OCI-M2 (cell line): ENCODE measurements around the gene ITPRIP.

Experiments
- DNase-seq: peaks from one replicate; lab custom pipeline; 2025; ENCODE audit not compliant: unreplicated experiment; lab: John Stamatoyannopoulos, UW

Gene ITPRIP

DNA sequence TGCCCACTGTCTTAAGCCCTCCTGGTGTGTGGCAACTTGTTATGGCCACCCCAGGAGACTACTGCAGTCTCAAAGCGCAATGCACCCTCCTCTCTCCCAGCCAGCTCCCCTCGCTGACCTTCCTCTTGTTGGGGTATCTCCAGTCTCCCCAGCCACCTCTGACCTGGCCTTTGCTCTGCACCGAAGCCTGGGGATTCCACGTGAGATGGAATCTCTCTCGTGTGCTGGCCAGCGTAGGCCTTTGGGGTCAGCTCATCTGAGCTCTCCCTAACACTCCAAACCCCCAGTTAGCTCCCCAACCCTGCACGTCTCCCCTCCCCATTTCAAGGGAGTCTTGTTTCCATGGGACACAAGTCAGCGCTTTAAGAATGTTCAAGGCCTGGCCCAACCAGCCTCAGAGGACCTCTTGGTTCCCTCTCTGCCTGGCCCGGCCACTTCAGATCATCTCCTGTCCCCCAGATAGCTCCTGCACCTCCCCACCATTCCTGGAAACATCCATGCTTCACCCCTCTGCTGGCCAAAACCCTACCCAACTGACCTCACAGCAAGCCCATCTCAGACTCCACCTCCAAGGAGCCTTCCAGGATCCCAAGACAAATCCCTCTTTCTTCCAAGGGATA lies 11.2 kb downstream of the ITPRIP start:
- DNase-seq, result no peak

DNA sequence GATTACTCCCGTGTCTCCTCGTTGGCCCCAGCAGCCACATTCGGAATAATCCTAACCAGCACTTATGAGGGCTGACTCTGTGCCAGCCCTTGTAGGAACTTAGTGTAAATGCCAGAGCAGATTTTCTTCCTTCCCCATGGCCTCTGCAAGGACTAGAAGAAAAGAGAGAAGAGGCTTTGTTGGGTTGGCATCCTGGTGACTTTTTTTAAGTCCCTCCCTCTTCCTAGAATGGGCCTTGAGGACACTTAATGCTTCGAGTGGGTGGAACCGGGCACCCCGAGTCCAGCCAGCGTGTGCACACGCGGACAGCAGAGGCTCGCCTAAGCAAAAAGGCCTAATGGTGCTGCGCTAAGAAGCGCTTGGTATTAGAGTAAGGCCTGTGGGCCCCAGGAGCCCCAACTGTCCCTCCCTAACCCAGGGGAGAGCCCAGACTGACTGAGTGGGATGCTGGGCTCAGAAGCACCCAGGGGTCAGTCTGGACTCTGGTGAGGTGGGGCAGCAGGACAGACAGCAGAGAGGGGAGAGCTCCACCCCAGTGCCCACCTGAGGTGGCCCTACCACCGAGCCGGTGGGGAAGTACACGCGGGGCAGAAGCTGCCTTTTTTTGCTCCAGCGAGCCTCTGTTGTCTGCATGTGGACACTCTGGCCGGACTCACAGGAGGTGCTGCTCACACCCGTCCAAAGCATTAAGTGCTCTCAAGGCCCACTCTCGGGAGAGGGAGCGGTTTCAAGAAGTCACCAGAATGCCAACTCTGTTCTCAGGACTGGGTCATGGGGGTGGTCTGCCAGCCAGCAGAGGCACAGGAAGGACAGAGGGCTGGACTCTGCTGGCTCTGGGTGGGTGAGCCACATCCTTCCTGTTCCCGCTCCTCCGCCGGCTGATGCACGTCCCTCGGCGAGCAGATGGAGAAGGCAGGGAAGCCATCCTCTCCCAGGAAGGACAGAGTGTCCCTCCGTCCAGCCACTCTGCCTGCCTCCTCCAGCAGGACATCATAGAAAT lies 12.5 kb downstream of the ITPRIP start:
- DNase-seq, result no peak

DNA sequence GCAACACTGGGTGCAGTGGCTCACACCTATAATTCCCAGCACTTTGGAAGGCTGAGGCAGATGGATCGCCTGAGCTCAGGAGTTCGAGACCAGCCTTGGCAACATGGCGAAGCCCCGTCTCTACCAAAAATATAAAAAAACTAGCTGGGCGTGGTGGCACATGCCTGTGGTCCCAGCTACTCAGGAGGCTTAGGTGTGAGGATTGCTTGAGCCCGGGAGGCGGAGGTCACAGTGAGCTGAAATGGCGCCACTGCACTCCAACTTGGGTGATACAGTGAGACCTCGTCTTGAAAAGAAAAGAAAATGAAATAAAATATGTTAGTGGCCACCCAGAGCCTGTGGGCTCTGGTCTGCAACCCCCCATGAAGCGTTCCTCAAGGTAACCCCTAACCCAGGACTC lies 13.3 kb downstream of the ITPRIP start:
- DNase-seq, result no peak

DNA sequence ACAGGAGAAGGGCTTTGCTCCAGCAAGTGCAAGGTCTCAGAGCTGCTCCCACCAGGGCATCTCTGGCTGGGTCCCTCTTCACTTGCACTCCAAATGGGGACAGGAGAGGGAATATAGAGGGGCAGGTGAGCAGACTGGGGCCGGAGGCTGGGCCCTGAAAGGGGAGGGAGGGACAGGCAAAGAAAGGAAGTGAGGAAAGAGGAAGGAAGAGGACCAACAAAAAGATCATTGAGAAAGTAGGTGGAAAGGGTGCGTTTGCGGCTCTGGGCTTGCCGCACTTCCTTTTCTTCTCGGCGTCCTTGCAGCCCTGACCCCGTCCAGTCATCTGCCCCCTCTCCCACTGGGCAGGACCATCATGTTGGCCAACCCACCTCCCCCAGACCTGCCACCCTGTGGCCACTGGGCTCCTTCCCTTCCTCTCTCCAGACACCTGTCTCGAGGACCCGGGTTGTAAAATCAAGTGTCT lies 14.0 kb downstream of the ITPRIP start:
- DNase-seq, result no peak

DNA sequence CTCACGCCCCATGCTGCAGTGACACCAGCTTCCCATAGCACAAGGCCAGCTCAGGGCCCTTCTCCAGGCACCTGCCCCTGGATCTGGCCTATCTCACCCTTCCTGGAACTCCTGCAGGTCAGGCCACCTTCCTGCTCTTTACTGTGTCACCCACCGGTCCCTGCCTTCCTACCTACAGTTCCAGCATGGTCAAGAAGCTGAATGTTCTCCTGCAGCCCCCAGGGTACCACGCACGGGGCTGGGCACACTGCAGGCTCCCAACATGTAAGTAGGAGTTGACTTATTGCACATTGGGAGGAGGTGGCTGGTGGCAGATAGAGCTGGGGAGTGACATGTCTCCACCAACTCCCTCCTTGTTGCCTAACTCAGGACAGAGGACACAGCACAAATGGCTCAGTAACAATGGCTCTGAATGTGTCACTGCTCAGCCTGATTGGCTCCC lies 14.5 kb downstream of the ITPRIP start:
- no peak for DNase-seq

DNA sequence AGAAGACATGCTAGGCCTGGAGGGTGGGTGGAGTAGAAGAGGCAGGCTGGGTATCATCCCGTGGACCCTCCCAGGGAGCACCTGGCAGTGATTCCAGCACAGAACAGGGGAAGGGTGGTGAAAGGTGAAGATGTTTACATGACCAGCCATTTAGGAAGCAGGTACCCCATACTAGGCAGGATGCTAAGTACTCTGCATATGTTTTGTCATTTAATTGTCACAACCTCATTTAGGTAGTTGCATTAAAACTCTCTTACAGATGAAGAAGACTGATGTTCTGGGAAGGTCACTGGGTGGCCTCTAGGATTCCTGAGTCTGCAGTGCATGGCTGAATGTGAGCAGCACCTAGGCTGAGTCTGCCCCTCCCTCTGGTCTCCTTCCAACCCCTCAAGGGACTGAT lies 15.2 kb downstream of the ITPRIP start:
- DNase-seq, result no peak

DNA sequence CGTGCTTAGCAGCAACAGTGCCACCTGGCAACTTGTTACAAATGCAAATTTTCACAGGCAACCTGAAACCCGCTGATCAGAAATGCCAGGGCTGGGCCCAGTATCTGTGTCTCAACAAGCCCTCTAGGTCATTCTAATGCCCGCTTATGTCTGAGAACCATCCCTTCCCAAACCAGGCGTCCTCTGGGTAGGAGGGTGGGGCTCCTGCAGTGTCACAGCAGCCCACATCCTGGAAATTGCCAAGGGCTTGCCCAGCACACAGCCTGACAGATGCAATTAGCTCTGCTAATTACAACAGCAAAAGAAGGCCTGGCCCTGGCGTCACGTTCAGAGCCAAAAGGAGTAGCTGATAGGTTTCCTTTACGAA lies 15.9 kb downstream of the ITPRIP start:
- no peak for DNase-seq

DNA sequence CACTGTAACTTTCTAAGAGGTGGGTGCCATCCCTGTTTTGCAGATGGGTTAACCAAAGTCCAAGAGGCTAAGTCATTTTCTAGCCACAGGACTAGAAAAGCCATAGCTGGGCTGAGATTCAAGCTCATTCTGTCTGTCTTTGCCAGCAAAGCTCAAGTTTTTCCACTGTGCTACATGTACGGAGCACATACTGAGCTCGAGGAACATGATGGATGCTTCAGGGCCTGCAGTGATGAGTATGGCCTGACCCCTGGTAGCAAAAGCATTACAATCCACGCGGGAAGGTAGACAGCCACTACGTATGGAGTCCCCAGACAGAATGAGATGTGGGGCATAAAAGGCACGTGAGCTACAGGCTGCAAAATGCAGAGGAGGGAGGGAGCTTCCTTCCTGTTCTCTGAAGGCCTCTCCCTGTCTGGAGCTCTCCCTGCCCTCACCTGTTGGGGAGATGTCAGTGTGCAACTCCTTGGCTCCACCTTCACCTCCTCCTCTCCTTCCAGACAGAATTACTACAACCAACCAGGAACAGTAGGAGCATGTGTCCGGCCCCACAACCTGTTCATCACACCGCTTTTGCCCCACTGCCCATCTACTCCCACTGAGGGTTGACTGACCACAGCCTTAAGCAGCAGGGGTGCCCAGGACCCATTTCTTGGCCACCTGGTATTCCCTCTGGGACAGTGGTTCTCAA lies 16.4 kb downstream of the ITPRIP start:
- DNase-seq, result no peak

DNA sequence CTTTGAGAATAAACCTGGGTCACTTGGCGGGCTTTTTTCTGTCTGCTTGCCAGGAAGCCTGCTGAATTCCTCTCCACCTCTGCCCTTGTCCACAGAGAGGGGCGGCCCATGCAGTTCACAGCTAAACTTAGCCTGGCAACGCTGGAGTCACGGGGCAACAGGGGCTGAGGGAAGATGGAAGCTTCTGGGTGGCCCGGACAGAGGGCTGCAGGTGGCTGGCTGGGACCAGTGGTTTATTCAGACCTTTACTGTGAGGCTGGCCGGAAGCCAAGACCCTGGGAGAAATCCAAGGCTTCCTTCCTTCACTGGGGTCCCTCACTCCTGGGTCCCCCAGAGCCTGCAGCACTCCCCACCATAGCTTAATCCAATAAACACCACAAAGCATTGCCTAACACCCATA lies 17.0 kb downstream of the ITPRIP start:
- DNase-seq, result no peak

DNA sequence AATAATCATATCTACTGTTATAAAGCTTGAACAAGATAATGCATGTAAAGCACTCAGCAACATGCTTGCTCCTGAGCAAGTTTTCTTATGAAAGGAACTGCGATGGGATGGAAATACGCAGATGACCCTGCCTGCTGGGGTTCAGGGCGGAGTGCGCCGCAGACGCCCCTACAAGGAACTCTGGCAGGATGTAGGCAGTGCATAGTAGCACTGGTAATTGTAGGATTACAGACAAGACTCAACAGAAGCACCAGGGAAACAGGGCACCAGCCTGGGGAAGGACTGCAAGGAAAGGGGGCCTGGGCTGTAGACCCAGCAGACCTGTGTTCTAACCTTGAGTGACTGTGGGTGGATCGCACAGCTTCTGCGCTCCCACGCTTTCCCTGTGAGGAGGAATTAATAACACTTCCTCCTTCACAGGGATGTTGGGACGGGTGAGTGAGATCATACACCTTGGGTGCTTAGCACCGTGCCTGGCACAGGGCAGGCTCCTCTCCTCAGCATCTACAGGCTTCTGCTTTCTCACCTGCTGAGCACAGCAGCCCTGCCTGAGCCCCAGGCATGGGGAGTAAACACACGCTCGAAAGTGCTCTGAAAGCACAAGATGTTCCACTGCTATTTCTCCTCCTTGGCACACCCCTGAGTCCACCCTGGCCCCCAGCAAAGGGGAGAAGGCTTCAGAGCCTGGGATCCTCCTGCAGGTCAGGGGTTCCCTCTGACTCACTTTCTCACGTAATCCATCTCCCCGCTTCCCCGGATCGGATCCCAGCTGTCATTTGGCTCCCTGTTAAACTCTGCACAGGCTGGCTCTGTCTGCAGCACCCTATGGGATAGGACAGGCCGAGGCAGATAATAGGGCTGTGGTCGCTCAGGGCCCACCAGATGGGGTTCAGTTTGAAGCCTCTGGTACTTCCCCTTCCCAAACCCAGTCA lies 19.2 kb downstream of the ITPRIP start:
- no peak for DNase-seq

DNA sequence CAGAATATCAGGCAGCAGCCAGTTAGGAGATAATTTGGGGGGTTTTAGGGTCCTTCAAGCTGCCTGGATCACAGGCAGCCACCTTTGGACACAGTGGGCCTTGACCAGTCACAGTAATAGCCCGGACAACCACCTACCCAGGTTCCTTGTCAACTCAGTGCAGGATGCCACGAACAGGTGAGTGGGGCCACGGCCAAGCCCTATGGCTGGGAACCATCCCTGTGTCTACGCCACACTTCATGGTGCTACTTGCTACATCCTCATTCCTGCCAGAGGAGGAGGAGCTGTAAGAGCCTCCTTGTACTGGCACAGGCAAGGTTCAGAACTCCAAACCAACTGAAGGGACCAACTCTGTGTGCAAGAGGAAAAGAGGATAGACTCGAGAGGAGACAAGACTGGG lies 19.9 kb downstream of the ITPRIP start:
- DNase-seq, result no peak

DNA sequence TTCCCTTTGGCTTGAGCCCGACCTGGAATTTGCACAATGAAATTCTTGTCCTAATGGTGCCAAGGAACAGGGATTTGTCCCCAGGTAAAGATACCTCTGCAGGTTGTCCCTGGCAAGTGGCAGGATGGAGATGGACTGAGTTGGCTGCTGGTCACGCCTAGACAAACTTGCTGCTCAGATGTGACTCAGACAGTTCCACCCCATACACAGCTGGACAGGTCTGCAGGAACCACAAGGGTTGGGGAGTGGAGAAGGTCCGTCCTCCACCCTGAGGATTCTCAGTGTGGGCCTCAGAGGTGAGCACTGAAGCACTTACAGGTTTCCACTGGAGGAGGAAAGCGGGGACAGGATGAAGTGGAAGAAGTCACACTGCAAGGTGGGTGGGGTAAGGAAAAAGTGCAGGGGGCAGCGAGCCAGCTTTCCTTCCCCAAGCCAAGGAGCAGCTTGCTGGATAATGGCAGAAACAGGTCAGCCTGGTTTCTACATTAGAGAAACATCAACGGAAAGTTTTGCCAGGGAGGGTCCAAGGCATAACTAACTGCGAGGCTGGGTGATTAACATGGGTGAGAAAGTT lies 20.5 kb downstream of the ITPRIP start:
- DNase-seq, result no peak

DNA sequence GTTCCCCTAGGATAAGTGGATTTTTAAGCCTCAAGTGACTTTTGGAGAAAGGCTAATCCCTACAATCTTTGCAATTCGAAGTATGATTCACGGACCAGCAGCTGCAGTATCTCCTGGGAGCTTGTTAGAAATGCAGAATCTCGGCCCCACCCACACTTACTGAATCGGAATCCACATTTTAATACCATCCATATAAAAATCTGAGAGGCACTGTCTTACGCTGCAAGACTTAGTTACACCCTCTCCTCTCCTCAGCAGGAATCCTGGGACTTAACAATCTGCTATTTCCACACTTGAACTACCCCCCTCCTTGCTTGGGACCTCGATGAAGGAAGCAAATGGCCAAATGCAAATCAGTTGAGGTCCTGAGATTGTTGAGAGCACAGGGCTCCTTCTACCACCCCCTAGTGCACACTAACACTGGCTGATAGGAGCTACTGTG lies 21.0 kb downstream of the ITPRIP start:
- no peak for DNase-seq

DNA sequence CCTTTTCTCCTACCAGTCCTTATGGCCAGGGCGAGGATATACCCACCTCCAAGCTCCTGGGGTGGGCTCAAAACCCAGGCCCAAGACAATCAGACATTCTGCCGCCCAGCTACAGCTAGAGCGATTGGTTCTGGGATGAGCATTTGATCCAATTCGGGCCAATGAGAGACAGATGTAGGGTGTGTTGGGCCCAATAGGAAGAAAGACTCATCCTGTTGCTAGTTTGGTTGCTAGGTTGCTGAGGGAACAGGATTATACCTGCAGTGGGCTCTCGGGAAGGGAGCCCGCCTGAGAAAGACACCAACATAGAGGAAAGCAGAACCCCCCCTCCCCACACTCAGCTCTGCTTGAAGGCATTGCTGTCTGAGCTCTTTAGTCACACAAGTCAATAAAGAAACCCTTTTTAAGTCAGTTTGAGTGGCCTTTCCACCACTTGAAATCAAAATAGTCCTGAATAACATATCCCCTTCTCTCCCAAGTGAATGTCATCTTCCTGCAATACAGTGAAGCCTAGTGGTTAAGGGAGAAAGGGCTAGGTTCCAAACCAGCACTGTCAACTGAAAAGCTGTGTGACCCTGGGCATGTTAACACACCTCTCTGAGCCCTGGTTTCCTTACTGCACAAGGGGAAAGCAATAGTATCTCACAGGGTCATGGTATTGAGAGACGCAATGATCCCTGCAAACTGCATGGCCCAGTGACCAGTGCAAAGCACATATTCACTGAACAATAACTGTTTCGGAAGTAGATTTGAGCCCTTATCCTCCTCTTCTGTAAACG lies 21.8 kb downstream of the ITPRIP start:
- no peak for DNase-seq

DNA sequence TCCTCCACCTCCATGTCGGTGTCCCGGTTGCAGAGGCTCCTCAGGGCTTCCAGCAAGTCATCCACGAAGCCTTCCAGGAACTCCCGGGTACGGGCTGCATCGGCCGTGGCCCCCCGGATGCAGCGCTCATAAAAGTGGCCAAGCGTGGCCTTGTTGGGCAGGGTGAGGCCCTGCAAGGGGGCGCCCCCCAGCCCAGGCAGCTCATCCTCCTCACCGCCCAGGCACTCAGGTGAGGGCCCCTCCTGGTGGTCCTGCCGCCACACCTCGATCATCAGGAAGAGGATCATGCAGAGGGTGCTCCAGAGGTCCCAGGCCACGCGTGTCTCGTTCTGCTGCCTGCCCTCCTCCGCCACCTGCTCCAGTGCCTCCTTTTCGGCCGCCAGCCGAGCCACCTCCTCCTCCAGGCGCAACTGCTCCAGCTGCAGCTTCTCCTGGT lies 22.8 kb downstream of the ITPRIP start:
- no peak for DNase-seq

DNA sequence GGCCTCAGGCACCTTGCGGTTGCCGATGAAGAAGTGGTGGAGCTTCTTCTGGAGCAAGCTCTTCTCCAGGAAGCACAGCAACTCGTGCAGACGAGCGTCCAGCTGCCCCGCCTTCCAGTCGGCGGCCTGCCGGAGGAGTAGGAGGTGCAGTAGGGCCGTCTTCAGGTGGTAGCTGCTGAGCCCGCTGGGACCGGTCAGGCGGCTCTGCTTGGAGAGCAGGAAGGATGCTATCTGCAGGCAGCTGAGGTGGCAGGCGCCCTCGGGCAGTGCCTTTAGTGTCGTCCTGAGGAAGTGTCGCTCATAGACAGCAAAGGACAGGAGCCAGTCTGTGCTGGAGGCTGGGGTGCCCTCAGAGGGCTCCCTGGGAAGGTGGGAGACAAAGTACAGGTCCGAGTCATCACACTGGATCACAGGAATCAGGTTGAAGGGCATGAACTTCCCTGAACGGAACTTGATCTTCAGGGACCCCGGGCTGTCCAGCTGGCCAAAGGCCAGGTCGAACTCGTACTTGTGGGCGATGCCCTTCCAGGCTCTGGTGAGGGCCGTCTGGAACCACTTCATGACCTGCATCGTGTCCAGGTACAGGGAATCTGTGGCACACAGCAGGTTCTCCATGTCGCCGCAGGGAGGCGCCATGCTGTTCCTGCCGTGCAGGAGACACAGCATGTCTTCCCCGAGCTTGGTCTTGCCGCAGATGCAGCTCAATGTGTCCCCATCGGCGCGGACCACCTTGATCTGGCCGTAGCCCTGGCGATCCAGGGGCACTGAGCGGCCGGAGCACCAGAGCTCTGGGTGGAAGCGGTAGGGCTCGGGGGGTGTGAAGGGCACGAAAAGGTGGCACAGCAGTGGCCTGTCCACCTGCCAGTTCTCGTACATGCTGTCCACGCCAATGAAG lies 23.4 kb downstream of the ITPRIP start:
- no peak for DNase-seq

DNA sequence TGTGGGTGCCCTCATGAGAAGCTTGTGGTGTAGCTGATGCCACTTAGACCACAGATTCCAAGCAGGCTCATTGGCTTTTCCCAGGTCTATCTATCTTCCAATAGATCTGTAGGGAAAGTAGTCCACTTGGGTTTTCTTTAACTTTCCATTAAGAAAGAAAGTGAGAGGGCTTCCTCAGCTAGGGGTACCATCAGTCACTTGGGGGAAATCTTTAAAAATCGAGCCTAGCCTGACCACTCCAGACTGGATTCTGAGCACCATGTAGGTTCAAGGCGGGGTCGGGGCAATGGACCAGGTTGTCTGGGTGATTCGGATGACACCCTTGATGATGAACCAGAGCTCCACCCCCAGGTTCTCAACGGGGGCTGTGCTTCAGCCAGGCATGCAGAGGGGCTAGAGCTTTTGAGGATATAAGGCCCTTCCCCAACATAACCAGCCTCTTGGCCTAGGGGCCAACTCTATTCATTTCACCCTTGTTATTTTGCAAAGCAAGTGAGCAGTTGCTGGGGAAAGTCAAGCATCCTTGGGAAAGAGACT lies 27.0 kb downstream of the ITPRIP start:
- DNase-seq, result no peak
